Dermis blood vessel endothelial cell (primary cell): ENCODE results near the gene OGFR. TPM values are rescaled to one million over a fixed set of nuclear protein-coding genes. Genes with fewer than 3 reads are reported as not detected.

Experiments
- DNase-seq: peaks from one replicate; pipeline ENCODE4 v3.0.0; 2010
- total RNA-seq: library from RNA; depleted of rRNA; stranded (reverse); fragments of >200 nt; gene quantifications from 2 replicates; pipeline ENCODE4 v1.2.3, GENCODE V29; 2014

Gene OGFR
- total RNA-seq, 1 donor from 2014 or later: 48.8 TPM

GRCh38 chr20:62816031-62816883 is 11.6 kb downstream of the OGFR start:
- DNase-seq: no peak

DNA sequence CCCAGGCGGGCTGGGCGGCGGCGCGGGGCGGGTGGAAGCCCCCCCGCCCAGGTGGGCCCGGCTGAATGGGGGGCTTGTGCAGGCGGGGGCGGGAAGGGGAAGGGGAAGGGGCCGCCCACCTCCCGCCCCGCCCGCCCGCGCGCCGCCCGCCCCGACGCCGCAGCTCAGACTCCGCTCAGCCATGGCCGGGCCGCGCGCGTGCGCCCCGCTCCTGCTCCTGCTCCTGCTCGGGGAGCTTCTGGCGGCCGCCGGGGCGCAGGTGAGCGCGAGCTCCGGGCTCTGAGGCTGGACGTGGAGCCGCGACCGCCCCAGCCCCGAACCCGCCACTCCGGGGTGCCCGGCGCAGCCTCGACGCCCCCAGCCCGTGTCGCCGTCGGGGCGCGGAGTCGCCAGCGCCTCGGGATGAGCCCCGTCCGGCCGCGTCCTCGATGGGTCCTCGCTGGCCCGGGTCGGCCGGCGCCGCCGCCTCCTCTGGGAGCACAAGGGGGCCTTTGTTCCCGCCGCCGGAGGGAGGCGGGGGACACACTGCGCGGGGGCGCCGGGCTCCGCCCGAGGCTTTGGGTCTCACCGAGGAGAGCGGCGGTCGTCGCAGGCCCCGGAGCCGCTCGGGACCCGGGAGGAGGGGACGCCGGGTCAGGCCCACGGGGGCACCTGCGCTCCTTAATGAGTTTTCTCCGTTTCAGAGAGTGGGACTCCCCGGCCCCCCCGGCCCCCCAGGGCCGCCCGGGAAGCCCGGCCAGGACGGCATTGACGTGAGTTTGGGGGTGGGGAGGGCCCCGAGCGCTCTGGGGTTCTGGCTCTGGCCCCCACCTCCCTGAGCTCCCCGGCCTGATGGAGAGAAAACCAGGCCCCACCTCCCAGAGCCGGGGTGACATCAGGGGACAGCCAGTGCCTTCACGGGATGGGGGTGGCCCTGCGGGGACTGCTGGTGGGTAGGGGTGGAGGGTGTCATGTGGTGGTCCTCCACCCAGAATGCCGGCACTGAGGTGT is 12.5 kb downstream of the OGFR start, which contains the start of gene COL9A3:
Gene COL9A3 (plus strand): TSS at position 167 of the 990 bp plus-strand sequence. CDS start 15 bp downstream, at position 182.
- no peak for DNase-seq

DNA sequence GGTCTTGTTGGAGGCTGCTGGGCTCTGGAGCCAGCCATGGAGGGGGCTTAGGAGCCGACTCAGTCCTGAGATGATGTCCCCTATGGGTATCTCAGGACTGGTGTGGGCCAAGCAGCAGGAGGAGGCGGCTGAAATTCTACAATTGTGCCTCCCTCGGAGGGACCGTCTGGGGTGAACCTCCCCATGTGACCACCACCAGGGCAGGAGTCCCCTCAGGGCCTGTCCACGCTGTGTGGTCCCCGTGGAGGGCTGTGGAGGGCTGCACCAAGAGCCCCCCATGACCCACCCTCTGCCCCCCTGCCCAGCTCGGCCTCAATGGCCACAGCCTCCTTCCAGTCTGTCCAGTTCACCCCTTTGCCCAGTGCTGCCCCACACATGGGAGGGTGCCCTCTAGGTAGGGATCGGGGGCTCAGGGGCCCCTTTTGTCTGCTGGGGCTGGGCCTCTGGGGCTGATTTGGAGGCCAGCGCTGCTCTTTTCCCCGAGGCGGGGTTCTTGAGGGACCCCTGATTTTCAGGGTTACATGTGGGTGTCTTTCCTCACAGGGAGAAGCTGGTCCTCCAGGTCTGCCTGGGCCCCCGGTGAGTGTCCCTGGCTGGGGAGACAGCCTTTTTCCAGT is 13.4 kb downstream of the OGFR start:
- no peak for DNase-seq

GRCh38 chr20:62818592-62819493 is 14.2 kb downstream of the OGFR start:
- peak; percentile 50 for DNase-seq

- peak; percentile 70 for DNase-seq
Observed at GRCh38 chr20:62819494-62820174, 15.0 kb downstream of the OGFR start.

GRCh38 chr20:62820208-62820961 is 15.8 kb downstream of the OGFR start:
- no peak for DNase-seq

DNA sequence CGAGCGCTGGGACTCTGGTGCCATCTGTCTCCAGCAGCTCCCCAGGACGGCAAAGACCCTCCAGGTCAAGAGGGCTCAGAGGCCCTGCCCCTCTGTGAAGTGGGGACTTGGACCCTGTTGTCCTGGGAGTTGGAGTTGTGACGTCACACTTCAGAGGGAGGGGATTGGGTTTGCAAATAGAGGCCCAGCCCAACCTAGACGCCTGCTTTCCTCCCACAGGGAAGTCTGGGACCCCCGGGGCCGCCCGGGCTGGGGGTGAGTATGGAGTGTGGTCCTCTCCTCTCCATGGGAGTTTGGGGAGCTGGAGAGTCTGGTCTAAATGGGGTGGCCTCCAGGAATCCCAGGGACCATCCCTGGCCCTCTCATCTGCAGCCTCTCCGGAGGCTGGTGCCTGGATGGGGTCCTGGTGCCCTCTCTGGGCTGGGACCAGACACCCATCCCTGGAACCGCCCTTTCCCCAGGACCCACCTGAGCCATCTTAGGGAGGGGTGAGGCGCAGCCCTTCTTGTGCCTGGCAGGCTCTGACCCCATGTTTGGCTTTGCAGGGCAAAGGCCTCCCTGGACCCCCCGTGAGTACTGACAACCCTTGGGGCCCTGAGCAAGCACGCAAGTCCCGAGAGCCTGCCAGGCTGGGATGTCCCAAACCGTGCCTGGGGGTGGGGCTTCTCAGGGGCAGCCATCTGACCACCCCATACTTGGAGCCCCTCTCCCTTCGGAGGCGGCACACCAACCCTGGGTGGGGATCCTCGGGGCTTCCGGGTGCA is 16.5 kb downstream of the OGFR start:
- no peak for DNase-seq

- DNase-seq: no peak
Observed at GRCh38 chr20:62821726-62822210, 17.1 kb downstream of the OGFR start.

DNA sequence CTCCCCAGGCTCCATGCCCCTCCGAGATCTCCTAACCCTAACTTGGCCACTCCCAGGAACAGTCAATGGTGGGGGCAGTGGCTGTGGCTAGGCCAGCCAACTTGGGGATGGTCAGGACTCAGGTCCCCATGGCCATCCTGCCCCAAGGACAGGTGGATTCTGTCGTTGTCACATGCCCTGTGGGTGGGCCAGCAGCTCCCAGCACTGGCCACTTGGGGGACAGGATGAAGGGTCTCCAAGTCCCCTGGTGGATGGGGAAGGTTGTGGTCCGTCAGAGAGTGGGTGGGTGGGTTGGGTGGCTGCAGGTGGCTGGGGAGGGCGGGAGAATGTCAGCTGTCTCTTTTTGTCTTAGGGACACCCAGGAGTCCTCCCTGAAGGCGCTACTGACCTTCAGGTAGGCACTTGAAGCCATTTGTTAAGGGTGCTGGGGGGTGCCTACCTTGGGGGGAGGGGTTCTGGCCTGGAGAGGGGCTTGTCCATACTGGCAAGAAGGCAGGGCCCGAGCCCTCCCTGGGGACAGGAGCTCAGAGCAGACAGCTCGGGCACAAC is 17.7 kb downstream of the OGFR start:
- no peak for DNase-seq

DNA sequence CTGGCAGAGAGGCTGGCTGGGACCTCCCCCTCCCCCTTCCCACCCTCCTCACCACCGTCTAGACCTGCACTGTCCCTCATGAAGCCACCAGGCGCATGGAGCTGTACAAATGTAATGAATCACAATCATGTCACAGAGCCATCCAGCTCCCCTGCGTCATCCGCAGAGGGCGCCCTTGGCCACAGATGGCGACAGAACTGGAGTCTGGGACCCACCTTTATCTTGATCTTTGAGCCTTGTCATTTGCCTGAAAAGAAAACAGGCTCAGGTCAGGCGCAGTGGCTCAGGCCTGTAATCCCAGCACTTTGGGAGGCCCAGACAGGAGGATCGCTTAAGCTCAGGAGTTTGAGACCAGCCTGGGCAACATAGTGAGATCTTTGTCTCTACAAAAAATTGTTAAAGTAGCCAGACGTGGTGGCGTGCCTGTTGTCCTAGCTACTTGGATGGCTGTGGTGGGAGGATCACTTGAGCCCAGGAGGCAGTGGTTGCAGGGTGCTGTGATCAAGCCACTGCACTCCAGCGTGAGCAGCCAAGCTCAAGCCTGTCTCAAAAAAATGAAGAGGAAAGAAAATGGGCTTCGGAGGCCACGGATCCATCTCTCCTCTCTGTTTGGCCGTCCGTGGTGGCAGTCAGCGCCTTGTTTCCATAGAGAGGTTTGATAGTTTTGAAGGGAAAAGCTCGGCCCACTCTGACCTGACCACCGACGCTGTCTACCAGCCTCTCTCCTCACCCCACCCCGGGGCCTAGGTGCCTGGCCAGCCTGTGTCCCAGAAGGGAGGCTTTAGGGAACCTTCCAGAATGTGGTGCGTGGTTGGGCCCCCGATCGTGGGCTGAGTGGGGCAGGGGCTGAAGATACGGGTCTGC is 18.4 kb downstream of the OGFR start:
- DNase-seq: peak; percentile 57

GRCh38 chr20:62823688-62824475 is 19.2 kb downstream of the OGFR start:
- DNase-seq: no peak

DNA sequence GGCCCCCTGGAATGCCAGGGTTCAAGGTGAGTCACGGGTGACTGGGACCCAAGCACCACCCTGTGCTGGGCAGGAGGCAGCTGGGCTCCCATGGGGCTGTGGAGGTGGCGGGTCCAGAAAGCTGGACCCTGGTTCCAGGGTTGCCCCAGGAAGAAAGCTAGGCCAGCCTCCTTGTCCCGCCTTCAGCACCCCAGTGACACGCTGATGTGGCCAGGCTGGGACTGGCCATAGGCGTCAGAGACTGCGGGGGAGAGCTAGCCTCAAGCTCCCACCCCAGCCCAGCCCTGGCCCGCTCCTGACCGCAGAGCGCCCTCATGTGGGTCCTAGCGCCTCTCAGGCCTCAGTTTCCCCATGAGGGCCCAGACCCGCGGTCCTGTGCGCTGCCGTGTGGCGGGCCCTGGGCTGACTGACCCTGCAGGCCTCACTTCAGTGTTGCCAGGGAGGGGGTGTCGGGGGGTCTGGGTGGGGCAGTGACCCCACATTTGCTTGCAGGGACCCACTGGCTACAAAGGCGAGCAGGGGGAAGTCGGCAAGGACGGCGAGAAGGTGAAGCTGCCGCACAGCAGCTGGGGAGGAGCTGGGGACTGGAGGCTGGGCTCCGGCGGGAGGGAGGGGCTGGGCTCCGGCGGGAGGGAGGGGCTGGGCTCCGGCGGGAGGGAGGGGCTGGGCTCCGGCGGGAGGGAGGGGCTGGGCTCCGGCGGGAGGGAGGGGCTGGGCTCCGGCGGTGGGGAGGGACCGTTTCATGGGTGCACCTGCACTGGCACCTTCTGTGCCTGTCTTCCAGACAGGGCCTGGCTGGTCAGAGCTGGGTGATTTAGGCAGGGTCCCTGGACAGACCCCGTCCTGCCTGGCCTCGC is 20.1 kb downstream of the OGFR start:
- peak; percentile 34 for DNase-seq

DNA sequence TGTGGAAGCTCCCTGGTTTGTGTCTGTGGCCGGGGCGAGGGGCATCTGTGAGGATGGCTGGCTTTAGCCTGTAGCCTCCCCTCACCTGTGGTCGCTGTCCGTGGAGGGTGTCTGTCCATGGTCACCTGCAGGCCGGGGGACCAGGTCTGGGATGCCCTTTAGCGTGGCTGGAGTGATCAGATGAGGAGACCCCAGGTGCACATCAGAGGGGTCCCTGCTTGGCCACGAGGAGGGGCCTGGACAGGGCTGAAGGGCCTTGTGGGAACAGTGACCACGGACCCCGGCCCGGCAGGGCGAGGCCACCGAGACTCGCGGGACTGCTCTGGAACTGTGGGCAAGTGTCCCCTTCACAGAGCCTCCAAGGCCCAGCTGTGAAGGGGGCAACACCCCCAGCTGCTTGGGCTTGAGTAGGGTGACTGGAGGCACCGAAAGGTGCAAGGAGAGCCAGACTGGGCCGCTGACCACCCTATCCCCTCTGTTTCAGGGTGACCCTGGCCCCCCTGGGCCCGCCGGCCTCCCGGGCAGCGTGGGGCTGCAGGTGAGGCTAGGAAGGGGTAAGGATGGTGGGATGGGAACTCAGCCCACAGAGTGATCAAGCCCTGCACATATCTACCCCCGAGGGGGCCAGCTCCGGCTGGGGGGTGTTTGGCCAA is 20.8 kb downstream of the OGFR start:
- no peak for DNase-seq

- no peak for DNase-seq
Observed at GRCh38 chr20:62825986-62826645, 21.5 kb downstream of the OGFR start.
